ENCODE measurements around the gene DNAJC18.

- TF ChIP-seq POLR2A (IDR thresholded peaks at IDR 0.05) = no peak
- TF ChIP-seq, protein P1, sequence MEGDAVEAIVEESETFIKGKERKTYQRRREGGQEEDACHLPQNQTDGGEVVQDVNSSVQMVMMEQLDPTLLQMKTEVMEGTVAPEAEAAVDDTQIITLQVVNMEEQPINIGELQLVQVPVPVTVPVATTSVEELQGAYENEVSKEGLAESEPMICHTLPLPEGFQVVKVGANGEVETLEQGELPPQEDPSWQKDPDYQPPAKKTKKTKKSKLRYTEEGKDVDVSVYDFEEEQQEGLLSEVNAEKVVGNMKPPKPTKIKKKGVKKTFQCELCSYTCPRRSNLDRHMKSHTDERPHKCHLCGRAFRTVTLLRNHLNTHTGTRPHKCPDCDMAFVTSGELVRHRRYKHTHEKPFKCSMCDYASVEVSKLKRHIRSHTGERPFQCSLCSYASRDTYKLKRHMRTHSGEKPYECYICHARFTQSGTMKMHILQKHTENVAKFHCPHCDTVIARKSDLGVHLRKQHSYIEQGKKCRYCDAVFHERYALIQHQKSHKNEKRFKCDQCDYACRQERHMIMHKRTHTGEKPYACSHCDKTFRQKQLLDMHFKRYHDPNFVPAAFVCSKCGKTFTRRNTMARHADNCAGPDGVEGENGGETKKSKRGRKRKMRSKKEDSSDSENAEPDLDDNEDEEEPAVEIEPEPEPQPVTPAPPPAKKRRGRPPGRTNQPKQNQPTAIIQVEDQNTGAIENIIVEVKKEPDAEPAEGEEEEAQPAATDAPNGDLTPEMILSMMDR (IDR thresholded peaks at IDR 0.05) = no peak
- TF ChIP-seq EP300 (IDR thresholded peaks at IDR 0.05) = peak in 1 of 2 donors; percentile 20
Measured at GRCh38 chr5:139473565-139473964, 34.2 kb upstream of the DNAJC18 start.

Measured in tibial nerve (tissue), 4 donors.